Adrenal gland (tissue), 12 donors: ENCODE results near the gene MAGI2. TPM values are rescaled to one million over a fixed set of nuclear protein-coding genes. Genes with fewer than 3 reads are reported as not detected.

Experiments
- DNase-seq, 7 donors: peaks; one replicate each; pipeline ENCODE4 v3.0.0-alpha.2; 2019 to 2020
- H3K27ac ChIP-seq, 5 donors: fragments of 200-600 bp; sonication (generic) in 4 of 5; 1 replicate in 3 of 5; 2 replicates in 2 of 5; pipeline versions ENCODE4 v1.5.1 to v1.8.0; 2016 to 2020; ENCODE audit warnings: mild to moderate bottlenecking in 1 of 5
- H3K27me3 ChIP-seq: fragments of 200-600 bp; 2 replicates; pipeline ENCODE4 v1.8.0; 2021
- H3K36me3 ChIP-seq, 2 donors: fragments of 200-600 bp; replicated peaks in 1 of 2; 1 replicate in 1 of 2; 2 replicates in 1 of 2; pipeline versions ENCODE4 v1.5.1 to v1.8.0; 2018 to 2022
- H3K4me1 ChIP-seq, 2 donors: fragments of 200-600 bp; replicated peaks in 1 of 2; 1 replicate in 1 of 2; 2 replicates in 1 of 2; pipeline versions ENCODE4 v1.5.1 to v1.8.0; 2018 to 2021
- H3K4me3 ChIP-seq, 4 donors: fragments of 200-600 bp; sonication (generic) in 3 of 4; one replicate each; pipeline ENCODE4 v1.5.1; 2016 to 2018
- H3K9me3 ChIP-seq, 3 donors: fragments of 200-600 bp; sonication (generic) in 1 of 3; replicated peaks in 1 of 3; 1 replicate in 2 of 3; 2 replicates in 1 of 3; pipeline versions ENCODE4 v1.5.1 to v1.8.0; 2016 to 2021
- CTCF ChIP-seq, 6 experiments: fragments of 450-650 bp in 4 of 6; fragments of 200-600 bp in 2 of 6; sonication (generic) in 1 of 6; IDR thresholded peaks; 1 replicate in 5 of 6; 2 replicates in 1 of 6; pipeline versions ENCODE4 v1.5.1 to v1.8.0; 2016 to 2021; ENCODE audit warnings: antibody characterized with exemption in 6 of 6, mild to moderate bottlenecking in 2 of 6, moderate library complexity in 1 of 6
- POLR2A ChIP-seq, 2 donors: fragments of 450-650 bp; IDR thresholded peaks; one replicate each; pipeline ENCODE4 v1.6.1; 2017; ENCODE audit warnings: antibody characterized with exemption in 2 of 2, mild to moderate bottlenecking in 2 of 2, moderate library complexity in 1 of 2
- WGBS, 4 donors: extraction: QIAGEN DNeasy Blood & Tissue Kit in 2 of 4; methylation state at CpG; one replicate each; pipeline versions ENCODE4 v1.1.5 to v1.1.7; 2013 to 2017; 5-methylcytosine and 5-hydroxymethylcytosine counted together
- intact Hi-C, 2 donors: fragments of 100-400 bp; cut with DNase I; formaldehyde crosslinking; loops; one replicate each; pipeline versions ENCODE4 v1.14.1 to v1.15.0; 2022 to 2023
- polyA plus RNA-seq, 3 donors: library from polyadenylated mRNA; stranded (reverse); fragments of 200-250 nt in 2 of 3; fragments of 350-450 nt in 1 of 3; fragmentation: Illumina TruSeq in 1 of 3; extraction: RNeasy Lipid Tissue Mini Kit (QIAGEN cat#74804) in 1 of 3; gene quantifications; one replicate each; pipeline ENCODE4 v1.2.3, GENCODE V29; 2013 to 2014
- total RNA-seq, 9 donors: library from RNA; depleted of rRNA in 4 of 9; stranded (reverse); fragments of >200 nt in 4 of 9; fragments of 120-200 nt in 1 of 9; fragmentation: NEBNext Ultra II Directional in 1 of 9; extraction: Animal tissue kit (Norgen Biotek cat#: 25700) in 1 of 9; gene quantifications; one replicate each; pipeline versions ENCODE4 v1.1.0 to v1.2.4, GENCODE V29; 2013 to 2023
- donor health status: healthy with polysubstance abuse.
- donor health status: Bipolar disorder and iron deficiency.
- donor health status: DM: yes; HTN: yes; CAD: no.
- donor health status: DM: no; HTN: no; CAD: no.
- donor health status: DM: no; HTN: no; CAD: no.
- donor health status: DM: yes; HTN: yes; CAD: no.

MAGI2 gene
- total and polyA plus RNA-seq, 12 donors = 3.2 to 37.1 (median 17.1) TPM

GRCh38 chr7:78959477-78959876 lies 494.0 kb downstream of the MAGI2 start:
- intact Hi-C loops = no loop called here
- Histone ChIP-seq H3K27me3 (no peaks in the 10 kb centered on the region), H3K4me1 (no peaks in the 10 kb centered on the region), H3K4me3 (no peak overlapping the region), H3K9me3 (no peaks in the 10 kb centered on the region), H3K27ac (no peak overlapping the region), H3K36me3 (no peaks in the 10 kb centered on the region)
- WGBS, 4 donors = 91 to 95% (median 93%) methylated on average over 5 of the region's 5 CpGs
- DNase-seq = no peak
- no peak for TF ChIP-seq POLR2A (IDR thresholded peaks at IDR 0.05)
- no peak for TF ChIP-seq CTCF (IDR thresholded peaks at IDR 0.05)

- 92 to 97% (median 95%) methylated on average over 1 of the region's 1 CpG for WGBS, 4 donors
- Histone ChIP-seq H3K27me3 (no peaks in the 10 kb centered on the region), H3K4me1 (no peaks in the 10 kb centered on the region), H3K4me3 (no peak overlapping the region), H3K27ac (no peak overlapping the region), H3K9me3 (no peaks in the 10 kb centered on the region), H3K36me3 (no peaks in the 10 kb centered on the region)
- no peak for DNase-seq
- TF ChIP-seq CTCF (IDR thresholded peaks at IDR 0.05) (no peak), POLR2A (IDR thresholded peaks at IDR 0.05) (no peak)
- intact Hi-C loops = no loop called here
Observed at GRCh38 chr7:78955329-78955728, 498.1 kb downstream of the MAGI2 start.

- intact Hi-C loops = no loop called here
- H3K4me1 ChIP-seq = no peaks in the 10 kb centered on the region
- no peak for TF ChIP-seq POLR2A (IDR thresholded peaks at IDR 0.05)
- no peak for TF ChIP-seq CTCF (IDR thresholded peaks at IDR 0.05)
- no peak for DNase-seq
- 80 to 88% (median 85%) methylated on average over 5 of the region's 5 CpGs for WGBS, 4 donors
- H3K36me3 ChIP-seq = no peaks in the 10 kb centered on the region
- no peaks in the 10 kb centered on the region for H3K9me3 ChIP-seq
- no peaks in the 10 kb centered on the region for H3K27me3 ChIP-seq
- no peak overlapping the region for H3K4me3 ChIP-seq
- no peak overlapping the region for H3K27ac ChIP-seq
Observed at GRCh38 chr7:78953726-78954363, 499.6 kb downstream of the MAGI2 start.

GRCh38 chr7:78953090-78953489 lies 500.4 kb downstream of the MAGI2 start:
- DNase-seq = no peak
- no peak overlapping the region for H3K4me3 ChIP-seq
- no peaks in the 10 kb centered on the region for H3K4me1 ChIP-seq
- no peak overlapping the region for H3K27ac ChIP-seq
- no peaks in the 10 kb centered on the region for H3K36me3 ChIP-seq
- no peaks in the 10 kb centered on the region for H3K9me3 ChIP-seq
- H3K27me3 ChIP-seq = no peaks in the 10 kb centered on the region
- 68 to 78% (median 73%) methylated on average over 1 of the region's 1 CpG for WGBS, 4 donors
- no peak for TF ChIP-seq CTCF (IDR thresholded peaks at IDR 0.05)
- TF ChIP-seq POLR2A (IDR thresholded peaks at IDR 0.05) = no peak
- intact Hi-C loops = no loop called here
